HL-60 (cell line): ENCODE data around the gene MTMR12.

ENCODE experiments used
- DNase-seq, 2 experiments: peaks; one replicate each; pipeline ENCODE4 v3.0.0-alpha.2; 2010 to 2020; ENCODE audit warnings: low read depth in 1 of 2, low spot score in 1 of 2
- H3K27ac ChIP-seq: fragments of 250-450 bp; sonication (Bioruptor Pico); replicated peaks from 2 replicates; pipeline ENCODE4 v1.5.1; 2020; ENCODE audit warnings: mild to moderate bottlenecking, moderate library complexity
- H3K27me3 ChIP-seq: fragments of 250-450 bp; sonication (Bioruptor Pico); 2 replicates; pipeline ENCODE4 v1.5.1; 2021; ENCODE audit warnings: mild to moderate bottlenecking, moderate library complexity; ENCODE audit not compliant: insufficient read depth, poor library complexity, severe bottlenecking
- H3K4me3 ChIP-seq: replicated peaks from 2 replicates; pipeline ENCODE4 v1.5.1; 2011; ENCODE audit warnings: mild to moderate bottlenecking, control low read depth, low read length; ENCODE audit not compliant: insufficient read depth
- CTCF ChIP-seq: IDR thresholded peaks from one replicate; pipeline ENCODE4 v1.5.1; 2011; ENCODE audit warnings: low read length, control low read depth, inconsistent platforms; ENCODE audit not compliant: insufficient read depth
- GABPA ChIP-seq: IDR thresholded peaks from 2 replicates; pipeline ENCODE4 v1.6.1; 2012; ENCODE audit warnings: low read depth
- POLR2AphosphoS5 ChIP-seq: IDR thresholded peaks from 2 replicates; pipeline ENCODE4 v1.6.1; 2012; ENCODE audit warnings: low read depth
- REST ChIP-seq: IDR thresholded peaks from 2 replicates; pipeline ENCODE4 v1.6.1; 2012; ENCODE audit warnings: low read depth; ENCODE audit not compliant: insufficient replicate concordance
- SPI1 ChIP-seq: IDR thresholded peaks from 2 replicates; pipeline ENCODE4 v1.6.1; 2012; ENCODE audit warnings: low read depth, mild to moderate bottlenecking, borderline replicate concordance

MTMR12 gene

GRCh38 chr5:32304622-32305021 lies 8.1 kb downstream of the MTMR12 start:
- DNase-seq = peak in 1 of 2 experiments; percentile 72
- no peak overlapping the region for H3K27ac ChIP-seq
- no peak for TF ChIP-seq REST
- peak; percentile 19; the same call in 1 of the 2 replicates for TF ChIP-seq SPI1
- no peak for TF ChIP-seq POLR2AphosphoS5
- H3K27me3 ChIP-seq = no peaks in the 10 kb centered on the region
- no peak overlapping the region for H3K4me3 ChIP-seq

GRCh38 chr5:32303755-32304120 lies 9.0 kb downstream of the MTMR12 start:
- Histone ChIP-seq H3K4me3 (no peak overlapping the region), H3K27ac (no peak overlapping the region), H3K27me3 (no peaks in the 10 kb centered on the region)
- no peak for DNase-seq
- TF ChIP-seq POLR2AphosphoS5 (no peak), REST (no peak), CTCF (no peak), GABPA (no peak), SPI1 (no peak)

GRCh38 chr5:32302835-32303754 lies 9.6 kb downstream of the MTMR12 start:
- Histone ChIP-seq H3K27ac (no peak overlapping the region), H3K27me3 (no peaks in the 10 kb centered on the region), H3K4me3 (no peak overlapping the region)
- TF ChIP-seq POLR2AphosphoS5 (no peak), GABPA (no peak), CTCF (no peak), REST (no peak), SPI1 (no peak)
- DNase-seq = no peak
